Measurements from ENCODE around the gene PTPMT1. TPM values are rescaled to one million over a fixed set of nuclear protein-coding genes. Genes with fewer than 3 reads are reported as not detected.

The PTPMT1 gene
- total RNA-seq, 1 donor from 2014 or later, result 18.7 TPM

DNA sequence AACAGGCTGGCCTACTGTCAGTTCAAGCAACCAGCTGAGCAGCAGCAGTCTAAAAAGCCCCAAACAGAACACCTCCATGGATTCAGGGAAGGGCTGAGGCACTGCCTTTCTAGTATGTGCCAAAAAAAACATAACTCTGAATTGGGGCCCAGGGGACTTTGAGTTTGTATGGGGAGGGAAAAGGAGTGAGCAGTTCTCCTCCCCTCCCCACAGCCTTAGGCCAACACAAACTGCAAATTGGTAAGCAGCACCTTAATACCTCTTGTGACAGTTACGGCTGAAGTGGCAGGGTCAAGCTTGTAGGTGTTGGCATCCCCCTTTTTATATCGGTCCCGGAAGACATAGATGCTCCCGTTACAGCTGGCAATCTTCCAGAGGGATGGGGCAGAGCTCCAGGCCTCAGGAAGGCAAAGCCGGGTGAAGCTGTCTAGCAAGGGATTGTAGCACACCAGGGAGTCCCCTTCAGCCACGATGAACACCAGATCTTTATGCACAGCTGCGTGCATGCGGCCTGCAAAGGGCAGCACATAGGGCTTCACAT lies 7.4 kb downstream of the PTPMT1 start:
- peak; percentile 44 for DNase-seq (ENCODE audit: low spot score)
- intact Hi-C loops (cut with DNase I), result no loop called here

DNA sequence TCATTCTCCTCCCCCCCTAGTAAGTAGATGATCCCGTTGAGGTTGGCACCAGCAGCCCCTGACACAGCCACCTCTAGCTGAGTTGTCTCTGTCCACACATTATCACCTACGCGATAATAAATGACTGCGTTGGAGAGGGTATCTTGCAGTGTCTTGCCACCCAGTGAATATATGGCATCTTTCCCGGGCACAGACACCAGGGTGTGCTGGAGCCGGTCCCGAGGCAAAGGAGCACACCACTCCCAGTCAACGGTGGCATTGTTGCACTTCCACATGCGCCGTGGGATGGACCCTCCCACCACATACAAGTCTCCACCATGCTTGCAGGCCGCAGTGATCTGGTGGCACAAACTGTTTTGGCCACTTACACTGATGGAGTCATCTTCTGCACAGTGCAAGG lies 7.9 kb downstream of the PTPMT1 start:
- peak; percentile 76 for DNase-seq (ENCODE audit: low spot score)
- intact Hi-C loops (cut with DNase I), result no loop called here

DNA sequence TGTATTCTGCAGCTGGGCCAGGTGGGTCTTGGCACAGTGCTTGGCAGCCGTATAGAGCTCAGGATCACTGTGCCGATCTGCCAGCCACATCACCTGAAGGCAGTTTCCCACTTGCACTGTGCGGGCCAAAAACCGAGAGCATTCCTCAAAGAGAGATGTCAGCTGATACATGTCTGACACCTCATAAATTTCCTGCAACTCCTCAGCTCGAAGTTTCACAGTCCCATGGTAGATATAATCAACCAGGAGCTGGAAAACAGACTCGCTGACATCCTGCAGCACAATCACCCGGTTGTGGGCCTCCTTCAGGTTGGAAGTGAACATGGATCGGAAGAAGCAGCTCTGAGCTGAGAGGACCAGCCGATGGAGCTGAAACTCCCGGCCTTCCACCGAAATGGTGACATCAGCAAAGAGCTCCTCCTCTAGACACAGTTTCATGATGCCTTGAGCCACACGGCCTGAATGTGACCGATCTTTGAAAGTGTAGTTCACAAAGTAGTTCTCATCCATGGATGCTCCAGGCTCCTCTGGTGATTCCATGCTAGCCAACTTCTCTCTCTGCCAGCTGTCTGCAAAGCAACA lies 12.2 kb downstream of the PTPMT1 start:
- DNase-seq (ENCODE audit: low spot score), result no peak
- intact Hi-C loops (cut with DNase I), result no loop called here

DNA sequence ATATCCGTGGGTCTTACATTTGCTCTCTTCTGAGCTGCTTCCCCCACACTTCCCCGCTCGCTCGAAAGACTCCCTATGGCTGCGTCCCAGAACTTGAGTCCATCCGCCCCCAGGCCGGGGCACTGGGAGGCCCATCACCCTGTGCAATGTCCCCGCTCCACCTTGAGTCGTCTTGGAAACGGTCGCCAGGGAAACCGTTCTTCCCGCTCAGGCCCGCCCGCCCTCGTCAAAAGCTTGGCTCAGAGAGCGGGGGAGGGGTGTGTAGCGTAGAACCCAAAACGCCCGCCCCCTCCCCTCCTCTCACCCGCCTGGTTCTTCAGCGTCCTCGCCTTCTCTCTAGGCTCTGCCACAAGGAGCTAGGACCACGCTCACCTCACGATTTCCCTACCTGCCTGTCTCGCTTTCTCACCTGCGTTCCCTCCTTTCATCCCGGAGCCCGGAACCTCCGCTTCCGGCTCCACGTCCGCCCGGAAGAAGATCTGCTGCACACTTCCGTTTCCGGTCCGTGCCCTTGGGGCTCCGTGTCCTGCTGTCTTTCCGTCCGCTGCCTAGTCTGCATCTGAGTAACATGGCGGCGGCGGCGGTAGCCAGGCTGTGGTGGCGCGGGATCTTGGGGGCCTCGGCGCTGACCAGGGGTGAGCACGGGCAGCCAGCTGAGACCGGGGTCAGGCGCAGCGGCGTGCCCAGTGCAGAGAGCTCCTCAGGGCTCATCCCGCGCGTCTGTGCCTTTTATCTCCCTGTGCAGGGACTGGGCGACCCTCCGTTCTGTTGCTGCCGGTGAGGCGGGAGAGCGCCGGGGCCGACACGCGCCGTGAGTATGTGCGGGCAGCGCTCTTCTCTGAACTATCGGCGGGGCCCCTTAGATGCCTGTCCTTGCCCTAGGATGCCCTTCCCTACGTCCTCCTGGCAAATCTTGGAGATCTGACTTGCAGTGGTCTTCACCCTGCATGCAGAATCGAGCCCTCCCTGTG lies 13.4 kb downstream of the PTPMT1 start, which contains the start of the genes KBTBD4 and NDUFS3:
TSS of gene KBTBD4 (minus strand) at position 447 of the 971 bp plus-strand sequence. CDS start at position 428, 19 bp downstream.
TSS of gene NDUFS3 (plus strand) at position 551 of the 971 bp plus-strand sequence. CDS start at position 569, 18 bp downstream.
- peak; percentile 95 for DNase-seq (ENCODE audit: low spot score)
- intact Hi-C loops (cut with DNase I), result no loop called here

DNA sequence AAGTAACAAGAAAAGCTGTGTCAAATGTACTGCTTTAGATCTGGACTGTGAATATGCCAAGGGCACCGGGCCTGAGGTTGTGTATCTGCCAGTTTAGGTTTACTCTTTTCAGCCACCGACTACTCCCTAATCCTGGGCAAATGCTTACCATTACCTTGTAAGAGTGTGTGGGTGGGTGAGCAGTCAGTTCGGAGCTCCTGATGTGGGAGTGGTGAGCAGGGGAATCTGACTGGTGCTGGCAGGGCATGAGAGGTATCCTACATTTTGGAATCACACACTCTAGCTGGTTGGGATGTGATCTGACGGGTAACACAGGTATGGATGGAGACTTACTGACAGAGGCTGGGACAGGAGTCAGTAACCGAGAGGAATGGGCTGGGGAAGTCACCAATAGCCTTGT lies 18.4 kb downstream of the PTPMT1 start:
- DNase-seq (ENCODE audit: low spot score), result no peak
- intact Hi-C loops (cut with DNase I), result no loop called here

DNA sequence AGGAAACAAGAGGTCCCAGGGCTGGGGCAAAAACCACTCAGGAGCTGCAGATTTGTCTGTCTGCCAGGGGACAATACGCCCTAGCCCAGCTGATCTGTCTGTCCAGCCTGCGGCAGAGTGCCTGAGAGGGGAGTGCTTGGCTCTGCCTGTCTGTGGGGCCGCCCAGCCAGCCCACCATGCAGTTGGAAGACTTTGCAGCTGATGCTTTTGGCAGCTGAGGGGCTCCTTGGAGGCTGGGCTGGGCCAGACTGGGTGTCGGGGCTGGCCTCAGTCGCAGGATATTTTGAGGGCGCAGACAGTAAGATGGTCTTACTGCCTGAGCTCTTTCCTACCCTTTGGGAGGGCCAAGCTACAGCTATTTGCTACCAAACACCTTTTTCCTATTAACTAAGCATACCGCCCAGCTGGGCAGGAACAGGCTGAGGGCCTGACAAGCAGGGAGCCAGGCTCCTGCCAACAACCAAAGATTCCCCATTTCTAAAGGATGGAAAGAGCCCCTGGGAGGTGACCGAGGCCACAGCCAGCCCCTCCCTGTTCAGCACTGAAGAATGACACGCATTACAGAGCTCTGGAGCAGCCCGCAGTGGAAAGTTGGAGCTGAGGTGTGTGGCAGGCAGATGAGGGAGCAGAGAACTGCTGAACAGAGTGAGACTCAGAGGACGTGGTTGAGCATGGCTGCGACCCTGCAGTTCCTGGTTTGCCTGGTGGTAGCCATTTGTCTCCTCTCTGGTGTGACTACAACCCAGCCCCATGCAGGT lies 20.9 kb downstream of the PTPMT1 start, which contains the start of gene FAM180B:
TSS of gene FAM180B (plus strand) at position 581 of the 758 bp plus-strand sequence. CDS start at position 672, 91 bp downstream.
- no peak for DNase-seq (ENCODE audit: low spot score)
- intact Hi-C loops (cut with DNase I), result no loop called here

DNA sequence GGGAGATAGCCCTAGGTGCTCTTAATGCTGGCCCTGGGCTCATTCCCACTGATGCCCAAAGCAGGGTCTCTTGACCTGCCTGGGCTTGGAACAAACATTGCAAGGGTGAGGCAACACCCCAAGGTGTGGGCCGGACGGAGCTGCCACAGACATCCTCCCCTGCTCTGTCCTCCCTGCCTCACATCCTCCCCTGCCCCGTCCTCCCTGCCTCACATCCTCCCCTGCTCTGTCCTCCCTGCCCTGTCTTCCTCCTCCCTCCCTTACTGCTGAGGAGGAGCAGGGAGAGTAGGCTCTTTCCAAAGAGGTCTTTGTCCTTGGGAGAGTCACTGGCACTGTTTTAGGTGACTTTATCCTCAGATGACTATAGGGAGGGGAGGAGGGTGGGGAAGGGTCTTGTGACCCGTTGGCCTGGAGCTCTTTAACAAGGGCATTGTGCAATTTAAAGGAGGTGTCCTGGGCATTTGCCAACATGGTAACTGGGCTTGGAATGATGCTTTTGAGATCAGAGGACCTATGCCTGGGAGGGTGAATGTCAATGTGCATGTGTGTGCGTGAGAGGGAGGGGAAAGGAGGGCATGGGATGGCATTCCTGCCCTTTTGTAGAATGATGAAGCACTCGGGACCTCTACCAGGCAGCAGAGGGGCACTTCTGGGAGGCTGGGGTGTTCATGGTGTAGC lies 21.8 kb downstream of the PTPMT1 start:
- intact Hi-C loops (cut with DNase I), result no loop called here
- no peak for DNase-seq (ENCODE audit: low spot score)

DNA sequence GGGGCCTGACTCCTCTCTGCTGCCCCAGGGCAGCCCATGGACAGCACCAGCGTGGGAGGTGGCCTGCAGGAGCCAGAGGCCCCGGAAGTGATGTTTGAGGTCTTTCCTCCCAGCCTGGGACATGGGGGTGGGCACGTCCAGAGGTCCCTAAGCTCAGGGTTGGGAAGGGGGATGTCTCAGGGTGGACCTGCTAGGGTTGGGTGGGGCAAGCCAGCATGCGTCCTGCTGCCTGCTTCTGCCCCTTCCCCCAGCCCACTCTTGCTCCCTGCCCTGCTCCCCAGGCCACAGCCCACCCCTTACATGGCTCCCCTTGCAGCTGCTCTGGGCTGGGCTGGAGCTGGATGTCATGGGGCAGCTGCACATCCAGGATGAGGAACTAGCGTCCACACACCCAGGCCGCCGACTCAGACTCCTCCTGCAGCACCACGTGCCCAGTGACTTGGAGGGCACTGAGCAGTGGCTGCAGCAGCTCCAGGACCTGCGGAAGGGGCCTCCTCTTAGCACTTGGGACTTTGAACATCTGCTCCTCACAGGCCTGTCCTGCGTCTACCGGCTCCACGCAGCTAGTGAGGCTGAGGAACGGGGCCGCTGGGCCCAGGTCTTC lies 22.4 kb downstream of the PTPMT1 start:
- no peak for DNase-seq (ENCODE audit: low spot score)

DNA sequence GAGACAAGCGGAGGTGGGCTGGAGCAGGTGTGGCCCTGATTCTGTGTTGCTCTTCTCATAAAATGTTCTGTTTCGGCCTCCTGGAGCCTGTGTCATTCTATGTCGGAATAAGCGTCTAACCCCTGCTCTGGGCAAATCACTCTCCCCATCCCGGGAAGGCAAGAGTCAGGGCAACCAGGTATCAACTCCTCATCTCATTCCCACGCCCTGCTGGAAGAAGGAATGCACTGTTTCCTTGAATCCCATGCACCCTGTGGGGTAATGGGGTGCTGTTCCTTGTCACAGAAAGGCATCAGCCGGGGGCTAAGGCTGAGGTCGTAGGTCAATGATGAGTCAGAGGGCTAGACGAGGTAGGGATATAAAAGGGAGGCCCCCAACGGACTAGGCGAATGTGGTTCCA lies 23.7 kb downstream of the PTPMT1 start:
- no peak for DNase-seq (ENCODE audit: low spot score)
- intact Hi-C loops (cut with DNase I), result no loop called here

More for the DNA sequence above, 22.4 kb downstream of the PTPMT1 start:
- intact Hi-C loops (cut with DNase I), result no loop called here

DNA sequence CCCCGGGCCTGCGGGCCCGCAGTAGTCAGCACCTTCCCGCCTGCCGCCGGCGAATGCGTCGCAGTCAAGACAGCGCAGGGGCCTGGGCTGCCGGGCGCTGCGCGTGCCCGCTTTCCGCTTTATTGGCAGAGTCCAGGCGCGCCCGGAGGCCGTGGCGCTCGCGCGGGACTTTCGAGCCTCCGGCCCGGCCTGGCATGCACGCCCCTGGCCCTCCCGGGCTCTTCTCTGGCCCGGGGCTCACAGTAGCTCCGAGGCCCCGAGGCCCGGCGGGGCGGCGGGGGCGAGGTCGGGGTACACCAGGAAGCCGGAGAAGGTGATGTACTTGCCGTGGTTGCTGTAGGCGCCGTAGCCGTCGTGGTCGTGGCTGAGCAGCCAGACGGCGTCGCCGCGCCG lies 24.2 kb downstream of the PTPMT1 start:
- intact Hi-C loops (cut with DNase I), result no loop called here
- no peak for DNase-seq (ENCODE audit: low spot score)

DNA sequence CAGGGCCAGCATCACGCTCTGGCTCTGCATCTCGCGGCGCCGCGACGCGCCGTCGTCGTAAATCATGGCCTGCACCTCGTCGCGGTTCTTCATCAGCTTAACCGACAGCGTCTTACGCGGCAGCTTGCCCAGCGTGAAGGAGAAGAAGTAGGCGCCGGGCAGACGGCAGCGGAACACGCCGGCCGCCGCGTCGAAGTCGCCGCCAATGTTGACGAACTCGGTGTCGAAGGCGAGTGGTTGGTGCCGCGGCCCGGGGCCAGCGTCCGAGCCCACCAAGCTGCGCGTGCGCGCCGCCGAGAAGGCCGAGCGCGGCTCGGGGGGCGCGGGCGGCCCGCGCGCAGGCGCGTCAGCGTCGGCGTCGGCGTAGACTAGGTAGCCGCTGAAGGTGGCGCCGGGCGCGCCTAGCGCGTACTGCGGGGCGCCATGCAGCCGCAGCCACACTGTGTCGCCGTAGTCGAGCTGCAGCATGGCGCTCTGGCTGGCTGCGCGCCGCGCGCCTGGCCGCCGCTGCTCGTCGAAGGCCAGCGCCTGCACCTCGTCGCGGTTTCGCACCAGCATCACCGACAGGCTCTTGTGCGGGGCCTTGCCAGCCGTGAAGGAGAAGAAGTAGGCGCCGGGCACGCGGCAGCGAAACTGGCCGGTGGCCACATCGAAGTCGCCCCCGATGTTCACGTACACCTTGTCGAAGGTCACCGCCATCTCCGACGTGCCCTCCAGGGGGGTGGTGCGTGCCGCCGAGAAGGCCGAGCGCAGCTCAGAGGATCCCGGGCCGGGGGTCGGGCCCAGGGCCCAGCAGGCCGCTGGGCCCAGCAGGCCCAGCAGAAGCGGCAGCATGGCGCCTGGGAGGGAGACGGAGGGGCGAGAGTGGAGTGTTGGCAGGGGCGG lies 24.8 kb downstream of the PTPMT1 start:
- intact Hi-C loops (cut with DNase I), result no loop called here
- no peak for DNase-seq (ENCODE audit: low spot score)

DNA sequence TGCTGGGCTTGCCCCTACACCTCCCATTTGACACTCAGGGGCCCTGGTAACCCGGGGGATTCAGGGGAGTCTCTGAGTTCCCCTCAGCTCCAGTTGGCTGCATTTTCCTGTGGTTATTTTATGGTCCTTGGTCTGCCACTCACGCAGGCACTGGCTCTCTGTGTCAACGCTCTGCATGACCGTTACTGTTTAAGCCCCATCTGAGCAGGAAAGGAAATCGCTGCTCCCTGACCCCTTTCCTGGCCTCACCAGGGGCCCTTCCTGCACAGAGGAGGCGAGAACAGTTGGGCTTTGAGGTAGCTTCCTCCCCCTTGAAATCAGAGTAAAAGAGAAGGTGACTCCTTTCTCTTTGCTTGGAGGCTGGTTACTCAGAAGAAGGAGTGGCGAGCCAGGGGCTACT lies 26.4 kb downstream of the PTPMT1 start:
- no peak for DNase-seq (ENCODE audit: low spot score)
- intact Hi-C loops (cut with DNase I), result no loop called here

DNA sequence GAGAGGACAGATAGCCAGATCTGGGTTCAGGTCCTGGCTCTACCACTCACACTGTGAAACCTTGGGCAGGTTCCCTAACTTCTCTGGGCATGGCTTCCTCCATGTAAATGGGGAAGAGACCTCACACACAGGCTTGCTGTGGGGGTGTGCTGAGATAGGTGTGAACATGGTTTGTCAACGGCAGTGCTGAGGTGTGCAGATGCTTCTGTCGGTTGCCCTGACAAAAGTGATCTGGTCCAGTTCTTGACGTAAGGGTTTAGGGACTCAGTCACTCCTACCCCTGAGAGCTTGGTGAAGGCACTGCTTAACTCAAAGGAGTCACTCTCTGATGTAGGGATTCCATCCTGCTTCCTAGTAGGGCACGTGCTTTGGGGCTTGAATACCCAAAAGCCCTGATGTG lies 26.9 kb downstream of the PTPMT1 start:
- intact Hi-C loops (cut with DNase I), result no loop called here
- no peak for DNase-seq (ENCODE audit: low spot score)

DNA sequence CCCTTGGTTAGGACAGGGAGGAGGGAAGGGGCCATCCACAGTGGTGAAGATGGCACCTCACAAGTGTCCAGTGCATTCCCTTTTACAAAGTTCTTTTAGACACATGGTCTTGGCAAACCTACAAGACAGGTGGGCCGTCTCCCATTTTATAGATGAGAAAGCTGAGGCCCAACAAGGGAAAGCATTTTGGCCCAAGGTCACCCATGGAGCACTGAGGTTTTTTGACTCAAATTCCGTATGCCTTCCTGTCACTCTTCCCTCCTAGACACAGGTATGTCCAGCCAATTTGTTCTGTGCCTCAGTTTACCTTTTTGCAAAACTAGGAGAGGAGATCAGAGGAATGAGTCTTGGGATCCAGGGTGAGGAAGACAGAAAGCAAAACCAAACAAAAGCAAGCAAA lies 27.6 kb downstream of the PTPMT1 start:
- DNase-seq (ENCODE audit: low spot score), result no peak
- intact Hi-C loops (cut with DNase I), result no loop called here

DNA sequence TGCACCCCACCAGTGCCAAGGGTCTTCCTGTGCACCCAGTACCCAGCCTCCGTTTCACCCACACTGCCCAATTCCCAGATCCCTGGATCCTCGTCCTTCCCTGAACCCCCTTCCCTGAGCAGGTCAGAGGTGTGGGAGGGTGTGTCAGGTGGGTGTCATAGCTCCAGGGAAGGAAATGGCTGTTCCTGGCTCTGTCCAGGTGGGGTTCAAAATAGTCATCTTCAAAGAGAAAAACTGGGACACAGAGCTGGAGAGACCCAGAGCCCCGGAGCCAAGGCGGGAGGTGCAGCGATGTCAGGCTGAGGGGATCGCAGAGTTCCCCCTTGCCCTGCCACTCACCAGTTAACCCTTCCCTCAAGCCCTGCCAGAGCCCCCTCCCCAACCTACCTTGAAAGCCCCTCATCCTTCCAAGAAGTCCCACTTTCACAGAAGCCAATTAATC lies 28.1 kb downstream of the PTPMT1 start:
- no peak for DNase-seq (ENCODE audit: low spot score)
- intact Hi-C loops (cut with DNase I), result no loop called here

DNA sequence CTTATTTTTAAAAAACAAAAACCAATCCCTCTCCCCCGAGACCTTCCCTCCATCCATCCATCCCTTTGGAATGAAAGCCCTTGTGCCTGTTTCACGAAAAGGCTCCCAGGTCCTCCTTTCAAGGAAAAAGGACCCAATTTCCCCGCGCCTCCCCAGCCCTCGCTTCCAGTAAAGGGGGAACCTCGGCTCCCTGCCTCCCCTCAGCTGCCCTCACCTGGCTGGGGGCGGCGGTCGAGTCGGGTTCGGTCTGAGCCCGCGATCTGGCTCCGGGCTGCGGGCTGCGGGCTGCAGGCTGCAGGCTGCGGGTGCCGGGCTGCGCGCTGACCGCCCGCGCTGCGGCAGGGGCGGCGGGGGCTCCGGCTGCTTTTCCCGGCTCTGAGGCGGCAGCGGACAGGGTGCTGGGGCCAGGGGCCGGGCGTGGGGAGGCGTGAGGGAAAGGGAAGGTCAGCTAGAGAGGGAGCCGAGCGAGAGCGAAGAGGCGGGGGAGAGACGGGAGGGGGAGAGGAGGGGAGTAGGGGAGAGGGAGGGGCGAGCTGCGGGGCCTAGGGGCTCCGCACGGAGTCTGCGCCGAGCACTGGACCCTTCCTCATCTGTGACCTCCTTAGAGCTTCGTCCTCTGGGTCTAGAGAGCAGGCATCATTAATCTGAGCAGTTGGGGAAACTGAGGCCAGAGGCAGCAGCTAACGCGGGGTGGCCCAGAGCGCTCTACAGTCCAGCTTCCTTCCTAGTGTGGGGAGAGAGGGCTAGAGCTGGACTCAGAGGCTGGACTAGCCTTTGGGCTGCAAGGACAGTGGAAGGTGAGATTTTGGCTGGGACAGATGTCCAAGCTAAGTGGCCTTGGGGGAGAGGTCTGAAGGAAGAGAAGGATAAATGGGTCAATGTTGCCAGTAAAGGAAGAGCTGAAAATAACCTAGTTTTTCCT lies 28.8 kb downstream of the PTPMT1 start, which contains the start of gene C1QTNF4:
TSS of gene C1QTNF4 (minus strand) at position 478 of the 922 bp plus-strand sequence. CDS start 3,601 bp downstream, outside the sequence.
- intact Hi-C loops (cut with DNase I), result no loop called here
- no peak for DNase-seq (ENCODE audit: low spot score)

DNA sequence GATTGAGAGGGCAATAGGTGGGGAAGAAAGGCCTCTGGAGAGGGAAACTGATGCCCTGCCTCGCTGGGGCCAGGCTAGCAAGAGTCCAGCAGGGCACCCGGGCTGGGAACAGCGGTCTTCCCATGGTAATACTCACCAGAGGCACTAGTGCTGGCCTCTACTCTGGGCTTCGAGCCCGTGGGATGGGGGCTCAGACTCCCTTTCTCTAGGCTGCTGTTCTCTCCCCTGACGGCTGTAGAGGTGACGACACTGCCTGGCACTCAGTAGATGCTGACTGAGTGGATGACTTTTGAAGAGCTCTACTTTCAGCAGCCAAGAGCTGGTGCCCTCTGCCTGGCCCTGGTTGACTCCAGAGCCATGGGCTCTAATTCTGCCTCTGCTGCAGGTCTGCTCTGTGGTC lies 29.6 kb downstream of the PTPMT1 start:
- no peak for DNase-seq (ENCODE audit: low spot score)
- intact Hi-C loops (cut with DNase I), result no loop called here
